Loucy (cell line): ENCODE measurements around the gene CDH24.

Source experiments
- H2AFZ ChIP-seq: fragments of 200-600 bp; sonication (generic); 2 replicates; pipeline ENCODE4 v1.6.0; 2016; ENCODE audit warnings: antibody characterized with exemption, mild to moderate bottlenecking, low read length, moderate library complexity
- H3F3A ChIP-seq: fragments of 200-600 bp; 2 replicates; pipeline ENCODE4 v1.6.0; 2016; ENCODE audit warnings: antibody characterized with exemption, low read depth, mild to moderate bottlenecking
- H3K27me3 ChIP-seq: fragments of 200-600 bp; sonication (generic); 2 replicates; pipeline ENCODE4 v1.6.1; 2014; ENCODE audit warnings: low read length, mild to moderate bottlenecking; ENCODE audit not compliant: insufficient read depth, poor library complexity, severe bottlenecking
- H3K36me3 ChIP-seq: fragments of 200-600 bp; sonication (generic); 2 replicates; pipeline ENCODE4 v1.6.1; 2016; ENCODE audit warnings: low read length; ENCODE audit not compliant: insufficient read depth
- H3K4me1 ChIP-seq: fragments of 200-600 bp; sonication (generic); 2 replicates; pipeline ENCODE4 v1.5.1; 2014; ENCODE audit warnings: low read length, mild to moderate bottlenecking; ENCODE audit not compliant: insufficient read depth, poor library complexity, severe bottlenecking
- H3K4me2 ChIP-seq: fragments of 200-600 bp; sonication (generic); 2 replicates; pipeline ENCODE4 v1.6.0; 2014; ENCODE audit warnings: antibody characterized with exemption, low read length, low read depth, mild to moderate bottlenecking; ENCODE audit not compliant: poor library complexity, severe bottlenecking
- H3K4me3 ChIP-seq: fragments of 200-600 bp; sonication (generic); 2 replicates; pipeline ENCODE4 v1.5.1; 2014; ENCODE audit warnings: low read length, mild to moderate bottlenecking, mixed read lengths; ENCODE audit not compliant: poor library complexity, severe bottlenecking
- H3K79me2 ChIP-seq: fragments of 200-600 bp; sonication (generic); 2 replicates; pipeline ENCODE4 v1.6.1; 2014; ENCODE audit warnings: low read length; ENCODE audit not compliant: insufficient read depth
- H3K9ac ChIP-seq: fragments of 200-600 bp; sonication (generic); 2 replicates; pipeline ENCODE4 v1.6.0; 2014; ENCODE audit warnings: mild to moderate bottlenecking, low read depth, low read length, moderate library complexity; ENCODE audit not compliant: poor library complexity, severe bottlenecking
- H3K9me2 ChIP-seq: fragments of 200-600 bp; sonication (generic); replicated peaks from 2 replicates; pipeline ENCODE4 v1.6.1; 2016; ENCODE audit warnings: low read depth, low read length, mixed read lengths
- H3K9me3 ChIP-seq: fragments of 200-600 bp; sonication (generic); 2 replicates; pipeline ENCODE4 v1.6.1; 2014; ENCODE audit warnings: mild to moderate bottlenecking, antibody characterized with exemption, low read length, low read depth; ENCODE audit not compliant: insufficient read depth
- H4K20me1 ChIP-seq: fragments of 200-600 bp; sonication (generic); 2 replicates; pipeline ENCODE4 v1.6.0; 2014; ENCODE audit warnings: antibody characterized with exemption, low read length, mild to moderate bottlenecking; ENCODE audit not compliant: insufficient read depth, poor library complexity, severe bottlenecking
- CTCF ChIP-seq: fragments of 200-600 bp; sonication (generic); conservative IDR thresholded peaks from 2 replicates; pipeline ENCODE4 v1.5.1; 2014; ENCODE audit warnings: mild to moderate bottlenecking, antibody characterized with exemption, low read length
- EZH2phosphoT487 ChIP-seq: fragments of 200-600 bp; IDR thresholded peaks from 2 replicates; pipeline ENCODE4 v1.6.1; 2018; ENCODE audit warnings: antibody characterized with exemption, mild to moderate bottlenecking, moderate library complexity, borderline replicate concordance

The CDH24 gene

GRCh38 chr14:23099212-23099861 is 42.0 kb upstream of the CDH24 start:
- Histone ChIP-seq H3K4me3 (no peak overlapping the region), H3K27me3 (no peaks in the 10 kb centered on the region), H3K79me2 (peaks cover 39% of the 10 kb centered on the region), H2AFZ (no peak overlapping the region), H3K9me2 (no peaks in the 10 kb centered on the region), H3K9me3 (no peaks in the 10 kb centered on the region), H4K20me1 (peaks cover 14% of the 10 kb centered on the region), H3K4me2 (no peak overlapping the region), H3F3A (no peaks in the 10 kb centered on the region), H3K36me3 (no peaks in the 10 kb centered on the region; the same call in 1 of the 2 replicates), H3K9ac (no peak overlapping the region), H3K4me1 (peaks cover 19% of the 10 kb centered on the region)
- TF ChIP-seq EZH2phosphoT487 (no peak), CTCF (no peak)

- TF ChIP-seq CTCF (no peak), EZH2phosphoT487 (no peak)
- no peak overlapping the region for H3K9ac ChIP-seq
- H2AFZ ChIP-seq = no peak overlapping the region
- H3K4me3 ChIP-seq = no peak overlapping the region
- peaks cover 34% of the 10 kb centered on the region for H3K4me1 ChIP-seq
- H3K9me2 ChIP-seq = no peaks in the 10 kb centered on the region
- peaks cover 55% of the 10 kb centered on the region for H3K79me2 ChIP-seq
- H3K4me2 ChIP-seq = peak overlapping the region; percentile 79
- no peaks in the 10 kb centered on the region for H3K9me3 ChIP-seq
- peaks cover 3% of the 10 kb centered on the region; the same call in 1 of the 2 replicates for H3K36me3 ChIP-seq
- no peaks in the 10 kb centered on the region for H3K27me3 ChIP-seq
- H4K20me1 ChIP-seq = peaks cover 30% of the 10 kb centered on the region
- no peaks in the 10 kb centered on the region for H3F3A ChIP-seq
Observed at GRCh38 chr14:23097786-23098185, 40.5 kb upstream of the CDH24 start.

GRCh38 chr14:23095196-23096108 is 38.1 kb upstream of the CDH24 start, which contains the start of gene C14orf119:
TSS of gene C14orf119 (plus strand) at chr14:23095505. CDS start at chr14:23097659, 2,154 bp downstream.
- Histone ChIP-seq H3K9me3 (no peaks in the 10 kb centered on the region), H3K4me3 (peak within 1 kb of the TSS; percentile 87), H3K79me2 (peaks cover 76% of the 10 kb centered on the region), H2AFZ (peak within 1 kb of the TSS; percentile 86), H3K9ac (peak within 1 kb of the TSS; percentile 90), H3K36me3 (peaks cover 19% of the 10 kb centered on the region), H3K4me2 (peak within 1 kb of the TSS; percentile 86), H3F3A (no peaks in the 10 kb centered on the region), H4K20me1 (peaks cover 45% of the 10 kb centered on the region), H3K9me2 (no peaks in the 10 kb centered on the region), H3K4me1 (peaks cover 46% of the 10 kb centered on the region), H3K27me3 (no peaks in the 10 kb centered on the region)
- TF ChIP-seq CTCF (no peak), EZH2phosphoT487 (no peak)
